Measurements from ENCODE around the gene RMND1.
"Not testable (repeated sequence)": the region's sequence is repeated elsewhere in the genome, so short reads cannot be mapped to it uniquely, and the experiment has no call there.

Gene RMND1

DNA sequence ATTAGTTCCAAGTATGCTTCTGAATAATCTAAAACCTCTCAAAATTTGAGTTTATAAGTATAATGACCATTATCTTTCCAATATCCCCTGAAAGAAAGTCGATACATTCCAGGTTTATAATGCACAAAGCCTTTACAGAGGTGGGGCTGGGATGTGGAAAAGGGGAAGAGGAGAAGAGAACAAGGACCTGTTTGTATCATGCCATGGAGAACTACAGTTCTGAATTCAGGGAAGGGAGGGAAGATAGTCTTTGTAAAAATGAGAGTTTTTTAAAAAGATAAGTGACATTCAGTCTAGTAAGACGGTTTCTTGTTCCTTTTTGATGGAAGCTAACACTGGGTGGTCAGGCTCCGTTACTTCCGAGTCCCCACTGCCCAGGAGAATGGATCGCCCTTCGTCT, 86.7 kb downstream of the RMND1 start:
- Histone ChIP-seq H3K9ac (no peak overlapping the region), H3K4me2 (no peak overlapping the region), H3K4me3 (IDR thresholded peaks at IDR 0.05; ENCODE audit: insufficient read depth, low read depth, low read length) (no peak overlapping the region), H3K4me1 (ENCODE audit: low read depth, poor library complexity, severe bottlenecking) (no peaks in the 10 kb centered on the region), H3K36me3 (ENCODE audit: insufficient read depth) (peaks cover 7% of the 10 kb centered on the region; the same call in 1 of the 2 replicates), H4K20me1 (ENCODE audit: insufficient read depth) (no peaks in the 10 kb centered on the region), H2AFZ (ENCODE audit: low read depth) (no peak overlapping the region), H3K27ac (no peak overlapping the region), H3K27me3 (ENCODE audit: insufficient read depth, low read depth) (no peaks in the 10 kb centered on the region), H3K79me2 (ENCODE audit: insufficient read depth, low read depth) (no peaks in the 10 kb centered on the region)
- TF ChIP-seq, protein P1, sequence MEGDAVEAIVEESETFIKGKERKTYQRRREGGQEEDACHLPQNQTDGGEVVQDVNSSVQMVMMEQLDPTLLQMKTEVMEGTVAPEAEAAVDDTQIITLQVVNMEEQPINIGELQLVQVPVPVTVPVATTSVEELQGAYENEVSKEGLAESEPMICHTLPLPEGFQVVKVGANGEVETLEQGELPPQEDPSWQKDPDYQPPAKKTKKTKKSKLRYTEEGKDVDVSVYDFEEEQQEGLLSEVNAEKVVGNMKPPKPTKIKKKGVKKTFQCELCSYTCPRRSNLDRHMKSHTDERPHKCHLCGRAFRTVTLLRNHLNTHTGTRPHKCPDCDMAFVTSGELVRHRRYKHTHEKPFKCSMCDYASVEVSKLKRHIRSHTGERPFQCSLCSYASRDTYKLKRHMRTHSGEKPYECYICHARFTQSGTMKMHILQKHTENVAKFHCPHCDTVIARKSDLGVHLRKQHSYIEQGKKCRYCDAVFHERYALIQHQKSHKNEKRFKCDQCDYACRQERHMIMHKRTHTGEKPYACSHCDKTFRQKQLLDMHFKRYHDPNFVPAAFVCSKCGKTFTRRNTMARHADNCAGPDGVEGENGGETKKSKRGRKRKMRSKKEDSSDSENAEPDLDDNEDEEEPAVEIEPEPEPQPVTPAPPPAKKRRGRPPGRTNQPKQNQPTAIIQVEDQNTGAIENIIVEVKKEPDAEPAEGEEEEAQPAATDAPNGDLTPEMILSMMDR (conservative IDR thresholded peaks at IDR 0.05; ENCODE audit: low read depth, low read length): no peak

DNA sequence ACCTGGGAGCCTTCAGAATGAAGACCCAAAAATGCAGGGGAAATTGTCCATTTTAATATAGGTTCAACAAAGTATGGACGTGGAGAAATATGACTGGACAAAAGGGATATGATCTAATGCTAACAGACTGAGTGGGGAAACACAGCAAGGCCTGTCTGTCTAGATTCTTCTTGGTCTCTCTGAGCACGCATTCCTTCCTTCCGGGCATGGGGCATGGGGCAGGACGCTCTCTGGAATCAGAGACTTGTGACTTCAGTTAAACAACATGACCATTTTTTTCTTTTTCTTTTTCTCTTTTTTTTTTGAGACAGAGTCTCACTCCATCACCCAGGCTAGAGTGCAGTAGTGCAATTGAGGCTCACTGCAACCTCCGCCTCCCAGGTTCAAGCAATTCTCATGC, 92.4 kb downstream of the RMND1 start:
- H3K79me2 ChIP-seq (ENCODE audit: insufficient read depth, low read depth): no peaks in the 10 kb centered on the region
- no peak overlapping the region for H3K4me2 ChIP-seq
- TF ChIP-seq, protein P1 (conservative IDR thresholded peaks at IDR 0.05; ENCODE audit: low read depth, low read length): no peak
- no peaks in the 10 kb centered on the region for H4K20me1 ChIP-seq (ENCODE audit: insufficient read depth)
- H3K4me1 ChIP-seq (ENCODE audit: low read depth, poor library complexity, severe bottlenecking): no peaks in the 10 kb centered on the region
- no peak overlapping the region for H2AFZ ChIP-seq (ENCODE audit: low read depth)
- H3K27me3 ChIP-seq (ENCODE audit: insufficient read depth, low read depth): no peaks in the 10 kb centered on the region
- H3K27ac ChIP-seq: no peak overlapping the region
- H3K36me3 ChIP-seq (ENCODE audit: insufficient read depth): no peaks in the 10 kb centered on the region
- no peak overlapping the region for H3K4me3 ChIP-seq (IDR thresholded peaks at IDR 0.05; ENCODE audit: insufficient read depth, low read depth, low read length)
- H3K9ac ChIP-seq: no peak overlapping the region

DNA sequence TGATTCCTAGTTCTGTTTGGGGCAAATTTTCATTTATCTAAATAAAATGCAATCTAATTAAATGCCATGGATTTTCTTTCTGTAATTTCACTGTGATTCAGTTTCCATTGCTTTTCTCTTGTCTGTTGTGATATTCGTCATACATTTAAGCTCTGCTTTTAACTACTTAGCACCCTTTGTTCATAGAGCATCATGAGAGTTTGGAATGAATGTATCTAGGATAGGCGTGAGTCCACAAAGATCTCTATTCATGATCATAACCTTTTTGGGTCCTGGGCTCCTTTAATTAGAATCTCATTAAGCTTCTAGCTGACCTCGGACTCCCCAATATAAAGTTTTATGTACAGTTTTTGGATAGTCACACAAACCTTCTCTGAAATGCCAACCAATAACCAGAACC, 93.5 kb downstream of the RMND1 start:
- Histone ChIP-seq H3K27me3 (ENCODE audit: insufficient read depth, low read depth) (no peaks in the 10 kb centered on the region), H3K4me1 (ENCODE audit: low read depth, poor library complexity, severe bottlenecking) (no peaks in the 10 kb centered on the region)

DNA sequence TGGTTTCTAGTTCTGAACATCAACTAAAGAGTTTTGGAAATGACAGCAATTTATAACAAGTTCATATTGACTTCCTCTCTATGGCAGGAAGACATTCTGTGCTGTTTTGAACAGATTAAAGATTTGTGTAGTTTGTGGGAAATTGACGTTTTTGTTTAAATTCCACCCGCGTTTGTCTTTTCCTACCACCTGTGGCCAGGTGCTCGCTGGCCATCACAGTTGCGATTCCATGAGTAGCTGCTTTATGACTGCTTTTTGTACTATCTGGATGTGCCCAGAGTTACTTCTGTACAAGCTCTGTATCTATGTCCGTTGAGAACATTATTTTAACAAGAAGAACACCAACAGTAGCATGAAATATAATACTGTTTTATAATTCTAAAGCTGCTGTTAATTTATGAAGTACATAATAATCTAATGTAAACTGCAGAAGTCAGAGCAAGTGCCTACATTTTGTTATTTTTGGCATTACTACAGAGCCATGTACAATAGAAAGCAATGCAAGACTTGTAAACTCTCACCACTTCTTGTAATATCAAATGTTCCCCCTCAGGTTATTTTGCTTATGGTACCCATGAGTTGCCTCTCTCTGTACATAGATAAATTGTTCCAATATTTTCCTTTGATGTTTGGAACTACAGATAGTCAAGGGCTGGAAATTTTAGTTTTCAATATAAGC, 94.0 kb downstream of the RMND1 start:
- Histone ChIP-seq H3K36me3 (ENCODE audit: insufficient read depth) (no peaks in the 10 kb centered on the region), H2AFZ (ENCODE audit: low read depth) (no peak overlapping the region), H3K4me2 (no peak overlapping the region), H3K27me3 (ENCODE audit: insufficient read depth, low read depth) (no peaks in the 10 kb centered on the region), H3K4me3 (IDR thresholded peaks at IDR 0.05; ENCODE audit: insufficient read depth, low read depth, low read length) (no peak overlapping the region), H3K27ac (no peak overlapping the region), H3K79me2 (ENCODE audit: insufficient read depth, low read depth) (no peaks in the 10 kb centered on the region), H4K20me1 (ENCODE audit: insufficient read depth) (no peaks in the 10 kb centered on the region), H3K4me1 (ENCODE audit: low read depth, poor library complexity, severe bottlenecking) (no peaks in the 10 kb centered on the region), H3K9ac (no peak overlapping the region)
- TF ChIP-seq, protein P1 (conservative IDR thresholded peaks at IDR 0.05; ENCODE audit: low read depth, low read length): no peak

More for the DNA sequence above, 93.5 kb downstream of the RMND1 start:
- TF ChIP-seq, protein P1 (conservative IDR thresholded peaks at IDR 0.05; ENCODE audit: low read depth, low read length): no peak
- Histone ChIP-seq H3K4me3 (IDR thresholded peaks at IDR 0.05; ENCODE audit: insufficient read depth, low read depth, low read length) (no peak overlapping the region), H3K27ac (no peak overlapping the region), H3K36me3 (ENCODE audit: insufficient read depth) (no peaks in the 10 kb centered on the region), H3K79me2 (ENCODE audit: insufficient read depth, low read depth) (no peaks in the 10 kb centered on the region), H3K4me2 (no peak overlapping the region), H3K9ac (no peak overlapping the region), H2AFZ (ENCODE audit: low read depth) (no peak overlapping the region), H4K20me1 (ENCODE audit: insufficient read depth) (no peaks in the 10 kb centered on the region)

DNA sequence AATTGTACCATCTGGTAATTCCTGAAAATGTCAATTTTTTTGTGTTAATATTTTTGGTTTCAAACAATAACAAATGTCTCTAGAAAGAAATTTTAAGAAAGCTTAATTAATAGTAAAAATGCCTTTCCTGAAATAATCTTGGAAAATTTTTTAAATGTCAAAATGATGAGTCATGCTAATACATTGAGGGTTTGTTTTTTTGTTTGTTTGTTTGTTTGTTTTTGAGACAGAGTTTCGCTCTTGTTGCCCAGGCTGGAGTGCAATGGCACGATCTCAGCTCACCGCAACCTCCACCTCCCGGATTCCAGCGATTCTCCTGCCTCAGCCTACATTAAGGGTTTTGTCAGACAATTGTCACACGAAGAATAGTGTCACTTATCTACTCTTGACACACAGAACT, 94.9 kb downstream of the RMND1 start:
- not testable (repeated sequence) for H3K9ac ChIP-seq; H3K27ac ChIP-seq; H3K27me3 ChIP-seq (ENCODE audit: insufficient read depth, low read depth); H3K79me2 ChIP-seq (ENCODE audit: insufficient read depth, low read depth); H4K20me1 ChIP-seq (ENCODE audit: insufficient read depth); H3K4me2 ChIP-seq; H3K36me3 ChIP-seq (ENCODE audit: insufficient read depth); H2AFZ ChIP-seq (ENCODE audit: low read depth); H3K4me1 ChIP-seq (ENCODE audit: low read depth, poor library complexity, severe bottlenecking); H3K4me3 ChIP-seq (IDR thresholded peaks at IDR 0.05; ENCODE audit: insufficient read depth, low read depth, low read length)
